ENCODE data around the gene RABGAP1L. TPM values are rescaled to one million over a fixed set of nuclear protein-coding genes. Genes with fewer than 3 reads are reported as not detected.

Gene RABGAP1L
- polyA plus RNA-seq, 1 donor (not counting 4 experiments of a cell fraction or from before 2014, with no cell fraction given), result 24.2 TPM

- H3K9me3 ChIP-seq (ENCODE audit: control insufficient read depth, low read depth, low read length), result no peaks in the 10 kb centered on the region
- DNase-seq (ENCODE audit: low read depth, low spot score) (no peak), FAIRE-seq (no peak)
- H3K4me1 ChIP-seq (ENCODE audit: control insufficient read depth, extremely low read depth, insufficient read depth, low read length), result no peaks in the 10 kb centered on the region
- no peaks in the 10 kb centered on the region for H4K20me1 ChIP-seq (ENCODE audit: control insufficient read depth, extremely low read depth, insufficient read depth, low read length)
- no peak overlapping the region for H3K4me3 ChIP-seq (ENCODE audit: control insufficient read depth in 2 of 3, extremely low read depth in 1 of 3, insufficient read depth in 2 of 3, low read depth in 1 of 3, low read length in 3 of 3)
- H3K79me2 ChIP-seq (ENCODE audit: control insufficient read depth, insufficient read depth, low read length), result no peaks in the 10 kb centered on the region
- no peak overlapping the region for H2AFZ ChIP-seq (ENCODE audit: control insufficient read depth, low read length)
- H3K27ac ChIP-seq (ENCODE audit: control insufficient read depth, insufficient read depth, low read length), result no peak overlapping the region
- H3K9me1 ChIP-seq (ENCODE audit: control insufficient read depth, extremely low read depth, insufficient read depth, low read length), result no peaks in the 10 kb centered on the region
- dilution Hi-C loops (cut with MboI; ENCODE audit: extremely low pct_ligation_motif_present, low sequenced_read_pairs), result no loop called here
- no peak overlapping the region for H3K4me2 ChIP-seq (ENCODE audit: control insufficient read depth, extremely low read depth, insufficient read depth, low read depth, low read length)
- no peaks in the 10 kb centered on the region for H3K27me3 ChIP-seq (ENCODE audit: control insufficient read depth, extremely low read depth, insufficient read depth, low read length)
- TF ChIP-seq EZH2 (IDR thresholded peaks at IDR 0.05; ENCODE audit: low read length) (no peak), CTCF (optimal IDR thresholded peaks at IDR 0.05 in 1 of 3, IDR thresholded peaks at IDR 0.05 in 1 of 3, conservative IDR thresholded peaks at IDR 0.05 in 1 of 3; ENCODE audit: extremely low read depth in 1 of 3, insufficient read depth in 2 of 3, low read length in 3 of 3) (no peak)
- no peaks in the 10 kb centered on the region for H3K36me3 ChIP-seq (ENCODE audit: control insufficient read depth in 2 of 2, extremely low read depth in 1 of 2, insufficient read depth in 2 of 2, low read length in 2 of 2)
- H3K9ac ChIP-seq (ENCODE audit: control insufficient read depth, extremely low read depth, insufficient read depth, low read length), result no peak overlapping the region
Measured at GRCh38 chr1:174880171-174880570, 720.9 kb downstream of the RABGAP1L start.

- no peak overlapping the region for H3K9ac ChIP-seq (ENCODE audit: control insufficient read depth, extremely low read depth, insufficient read depth, low read length)
- H3K9me1 ChIP-seq (ENCODE audit: control insufficient read depth, extremely low read depth, insufficient read depth, low read length), result no peaks in the 10 kb centered on the region
- TF ChIP-seq EZH2 (IDR thresholded peaks at IDR 0.05; ENCODE audit: low read length) (no peak), CTCF (optimal IDR thresholded peaks at IDR 0.05 in 1 of 3, IDR thresholded peaks at IDR 0.05 in 1 of 3, conservative IDR thresholded peaks at IDR 0.05 in 1 of 3; ENCODE audit: extremely low read depth in 1 of 3, insufficient read depth in 2 of 3, low read length in 3 of 3) (peak in 1 of 3 experiments; percentile 36)
- no peak overlapping the region for H3K4me2 ChIP-seq (ENCODE audit: control insufficient read depth, extremely low read depth, insufficient read depth, low read depth, low read length)
- H2AFZ ChIP-seq (ENCODE audit: control insufficient read depth, low read length), result no peak overlapping the region
- H4K20me1 ChIP-seq (ENCODE audit: control insufficient read depth, extremely low read depth, insufficient read depth, low read length), result no peaks in the 10 kb centered on the region
- no peak overlapping the region for H3K27ac ChIP-seq (ENCODE audit: control insufficient read depth, insufficient read depth, low read length)
- no peaks in the 10 kb centered on the region for H3K36me3 ChIP-seq (ENCODE audit: control insufficient read depth in 2 of 2, extremely low read depth in 1 of 2, insufficient read depth in 2 of 2, low read length in 2 of 2)
- DNase-seq (ENCODE audit: low read depth, low spot score), result no peak
- dilution Hi-C loops (cut with MboI; ENCODE audit: extremely low pct_ligation_motif_present, low sequenced_read_pairs), result no loop called here
- no peak overlapping the region for H3K4me3 ChIP-seq (ENCODE audit: control insufficient read depth in 2 of 3, extremely low read depth in 1 of 3, insufficient read depth in 2 of 3, low read depth in 1 of 3, low read length in 3 of 3)
- no peaks in the 10 kb centered on the region for H3K79me2 ChIP-seq (ENCODE audit: control insufficient read depth, insufficient read depth, low read length)
- no peak for FAIRE-seq
- H3K9me3 ChIP-seq (ENCODE audit: control insufficient read depth, low read depth, low read length), result no peaks in the 10 kb centered on the region
- no peaks in the 10 kb centered on the region for H3K27me3 ChIP-seq (ENCODE audit: control insufficient read depth, extremely low read depth, insufficient read depth, low read length)
- no peaks in the 10 kb centered on the region for H3K4me1 ChIP-seq (ENCODE audit: control insufficient read depth, extremely low read depth, insufficient read depth, low read length)
Measured at GRCh38 chr1:174883409-174883808, 724.1 kb downstream of the RABGAP1L start.

Data from keratinocyte (primary cell).